ENCODE results near the gene RBM14.
A peak's percentile ranks its signal among the peaks of the same experiment; 100 is the strongest.
"Not testable (repeated sequence)": the region's sequence is repeated elsewhere in the genome, so short reads cannot be mapped to it uniquely, and the experiment has no call there.

The RBM14 gene

GRCh38 chr11:66598993-66599392, 17.4 kb upstream of the RBM14 start:
- no peak for DNase-seq

GRCh38 chr11:66600219-66600618, 16.2 kb upstream of the RBM14 start:
- DNase-seq = no peak

- no peak for DNase-seq
Observed at GRCh38 chr11:66600631-66601233, 15.7 kb upstream of the RBM14 start.

- no peak for DNase-seq
Observed at GRCh38 chr11:66603072-66603471, 13.4 kb upstream of the RBM14 start.

- DNase-seq = no peak
Observed at GRCh38 chr11:66604155-66604554, 12.3 kb upstream of the RBM14 start.

- DNase-seq = not testable (repeated sequence)
Observed at GRCh38 chr11:66606608-66607007, 9.8 kb upstream of the RBM14 start.

- peak; percentile 96 to 97 for DNase-seq
Observed at GRCh38 chr11:66607126-66607834, 9.2 kb upstream of the RBM14 start.

GRCh38 chr11:66609721-66610617, 6.5 kb upstream of the RBM14 start:
- no peak for DNase-seq

- no peak for DNase-seq
Observed at GRCh38 chr11:66612458-66612857, 4.0 kb upstream of the RBM14 start.

GRCh38 chr11:66614073-66614472, 2.4 kb upstream of the RBM14 start:
- DNase-seq = peak in 1 of 2 experiments; percentile 18

GRCh38 chr11:66617155-66617834, 865 bp downstream of the RBM14 start:
- no peak for DNase-seq

- DNase-seq = no peak
Observed at GRCh38 chr11:66619080-66619554, 2.7 kb downstream of the RBM14 start.

GRCh38 chr11:66624450-66624849, 8.0 kb downstream of the RBM14 start:
- no peak for DNase-seq

- DNase-seq = no peak
Observed at GRCh38 chr11:66625041-66625751, 8.8 kb downstream of the RBM14 start.

- no peak for DNase-seq
Observed at GRCh38 chr11:66625752-66626149, 9.3 kb downstream of the RBM14 start.

GRCh38 chr11:66626382-66626781, 10.0 kb downstream of the RBM14 start:
- no peak for DNase-seq

- DNase-seq = no peak
Observed at GRCh38 chr11:66626926-66627325, 10.5 kb downstream of the RBM14 start.

- DNase-seq = no peak
Observed at GRCh38 chr11:66628061-66628603, 11.7 kb downstream of the RBM14 start.

GRCh38 chr11:66629356-66629755, 12.9 kb downstream of the RBM14 start:
- DNase-seq = no peak

GRCh38 chr11:66631883-66632282, 15.5 kb downstream of the RBM14 start:
- DNase-seq = no peak

GRCh38 chr11:66632952-66633351, 16.5 kb downstream of the RBM14 start:
- no peak for DNase-seq

GRCh38 chr11:66636411-66636810, 20.0 kb downstream of the RBM14 start:
- no peak for DNase-seq

All from NCI-H446 (cell line).